ENCODE results near the gene DPH1.
A peak's percentile ranks its signal among the peaks of the same experiment; 100 is the strongest.

DPH1 gene

GRCh38 chr17:2054512-2055291, 24.7 kb downstream of the DPH1 start, which contains the start of gene HIC1:
Gene HIC1, plus strand, starts transcription at chr17:2055103. Its CDS starts 1,588 bp downstream, at chr17:2056691.
- DNase-seq, result peak; percentile 78 to 86

GRCh38 chr17:2055292-2056205, 25.6 kb downstream of the DPH1 start:
- no peak for DNase-seq
- no peak for TF ChIP-seq POLR2A (IDR thresholded peaks at IDR 0.05; ENCODE audit: low read length)
- TF ChIP-seq GATA1 (IDR thresholded peaks at IDR 0.05; ENCODE audit: low read depth, low read length), result no peak

More at GRCh38 chr17:2054512-2055291, 24.7 kb downstream of the DPH1 start, which contains the start of gene HIC1:
- TF ChIP-seq GATA1 (IDR thresholded peaks at IDR 0.05; ENCODE audit: low read depth, low read length), result no peak
- no peak for TF ChIP-seq POLR2A (IDR thresholded peaks at IDR 0.05; ENCODE audit: low read length)

GRCh38 chr17:2056206-2057174, 26.5 kb downstream of the DPH1 start:
- no peak for TF ChIP-seq GATA1 (IDR thresholded peaks at IDR 0.05; ENCODE audit: low read depth, low read length)
- TF ChIP-seq POLR2A (IDR thresholded peaks at IDR 0.05; ENCODE audit: low read length), result no peak
- peak; percentile 45 to 47 for DNase-seq

- TF ChIP-seq GATA1 (IDR thresholded peaks at IDR 0.05; ENCODE audit: low read depth, low read length) (no peak), POLR2A (IDR thresholded peaks at IDR 0.05; ENCODE audit: low read length) (no peak)
- DNase-seq, result no peak
These were observed 27.3 kb downstream of the DPH1 start for GRCh38 chr17:2057175-2057759.

- no peak for TF ChIP-seq GATA1 (IDR thresholded peaks at IDR 0.05; ENCODE audit: low read depth, low read length)
- no peak for TF ChIP-seq POLR2A (IDR thresholded peaks at IDR 0.05; ENCODE audit: low read length)
- peak; percentile 34 to 42 for DNase-seq
These were observed 28.0 kb downstream of the DPH1 start for GRCh38 chr17:2057760-2058585.

GRCh38 chr17:2058586-2059546, 28.9 kb downstream of the DPH1 start:
- TF ChIP-seq POLR2A (IDR thresholded peaks at IDR 0.05; ENCODE audit: low read length), result no peak
- peak; percentile 78 to 88 for DNase-seq

- no peak for DNase-seq
- no peak for TF ChIP-seq POLR2A (IDR thresholded peaks at IDR 0.05; ENCODE audit: low read length)
- TF ChIP-seq GATA1 (IDR thresholded peaks at IDR 0.05; ENCODE audit: low read depth, low read length), result no peak
These were observed 29.8 kb downstream of the DPH1 start for GRCh38 chr17:2059547-2060384.

- DNase-seq, result no peak
- TF ChIP-seq POLR2A (IDR thresholded peaks at IDR 0.05; ENCODE audit: low read length) (no peak), GATA1 (IDR thresholded peaks at IDR 0.05; ENCODE audit: low read depth, low read length) (no peak)
These were observed 30.4 kb downstream of the DPH1 start for GRCh38 chr17:2060385-2060658.

GRCh38 chr17:2060681-2061440, 30.9 kb downstream of the DPH1 start:
- TF ChIP-seq GATA1 (IDR thresholded peaks at IDR 0.05; ENCODE audit: low read depth, low read length) (no peak), POLR2A (IDR thresholded peaks at IDR 0.05; ENCODE audit: low read length) (no peak)
- DNase-seq, result no peak

- no peak for TF ChIP-seq POLR2A (IDR thresholded peaks at IDR 0.05; ENCODE audit: low read length)
- TF ChIP-seq GATA1 (IDR thresholded peaks at IDR 0.05; ENCODE audit: low read depth, low read length), result no peak
- no peak for DNase-seq
These were observed 31.5 kb downstream of the DPH1 start for GRCh38 chr17:2061441-2061958.

All from erythroblast (primary cell).